Neuronal stem cell (in vitro differentiated cells): Measurements from ENCODE around the gene PET100.
A peak's percentile ranks its signal among the peaks of the same experiment; 100 is the strongest.

Experiments used
- DNase-seq: peaks from one replicate; pipeline ENCODE4 v3.0.0-alpha.2; 2013; ENCODE audit warnings: low spot score
- H2AFZ ChIP-seq: one replicate; pipeline ENCODE4 v1.6.1; 2013; ENCODE audit warnings: mild to moderate bottlenecking, low read length, inconsistent platforms
- H2AK5ac ChIP-seq: 2 replicates; pipeline ENCODE4 v1.6.1; 2013; ENCODE audit warnings: low read depth, mild to moderate bottlenecking, inconsistent platforms, low read length, moderate library complexity, mixed read lengths
- H2BK120ac ChIP-seq: 2 replicates; pipeline ENCODE4 v1.6.1; 2013; ENCODE audit warnings: low read depth, mild to moderate bottlenecking, inconsistent platforms, low read length, moderate library complexity, mixed read lengths
- H2BK12ac ChIP-seq: one replicate; pipeline ENCODE4 v1.6.1; 2013; ENCODE audit warnings: low read length, inconsistent platforms
- H2BK15ac ChIP-seq: 2 replicates; pipeline ENCODE4 v1.6.1; 2013; ENCODE audit warnings: mild to moderate bottlenecking, low read length, inconsistent platforms, mixed read lengths
- H2BK5ac ChIP-seq: one replicate; pipeline ENCODE4 v1.6.1; 2013; ENCODE audit warnings: inconsistent platforms, mild to moderate bottlenecking, low read length, moderate library complexity
- H3K14ac ChIP-seq: one replicate; pipeline ENCODE4 v1.6.1; 2013; ENCODE audit warnings: low read length, inconsistent platforms
- H3K18ac ChIP-seq: 2 replicates; pipeline ENCODE4 v1.6.1; 2013; ENCODE audit warnings: low read length, inconsistent platforms
- H3K23ac ChIP-seq: 2 replicates; pipeline ENCODE4 v1.6.1; 2013; ENCODE audit warnings: low read depth, mild to moderate bottlenecking, mixed read lengths, low read length, inconsistent platforms; ENCODE audit not compliant: poor library complexity
- H3K27ac ChIP-seq: replicated peaks from 3 replicates; pipeline ENCODE4 v1.5.1; 2013; ENCODE audit warnings: low read length, inconsistent platforms
- H3K27me3 ChIP-seq, 3 experiments: 2 replicates each; pipeline ENCODE4 v1.6.1; 2013; ENCODE audit warnings: low read length in 3 of 3, mild to moderate bottlenecking in 2 of 3, inconsistent platforms in 1 of 3, low read depth in 1 of 3, mixed read lengths in 1 of 3, moderate library complexity in 1 of 3; ENCODE audit not compliant: control insufficient read depth in 3 of 3, insufficient read depth in 3 of 3
- H3K36me3 ChIP-seq, 2 donors: replicated peaks in 1 of 2; 2 replicates each; pipeline ENCODE4 v1.6.1; 2013; ENCODE audit warnings: low read length in 2 of 2; ENCODE audit not compliant: control insufficient read depth in 2 of 2, insufficient read depth in 2 of 2
- H3K4ac ChIP-seq: 2 replicates; pipeline ENCODE4 v1.6.1; 2013; ENCODE audit warnings: inconsistent platforms, mild to moderate bottlenecking, low read length, moderate library complexity
- H3K4me1 ChIP-seq, 2 donors: 1 replicate in 1 of 2; 2 replicates in 1 of 2; pipeline ENCODE4 v1.6.1; 2013; ENCODE audit warnings: low read length in 2 of 2, low read depth in 1 of 2; ENCODE audit not compliant: control insufficient read depth in 2 of 2, insufficient read depth in 1 of 2
- H3K4me2 ChIP-seq: one replicate; pipeline ENCODE4 v1.6.1; 2013; ENCODE audit warnings: mild to moderate bottlenecking, low read length, inconsistent platforms; ENCODE audit not compliant: insufficient read depth, poor library complexity, severe bottlenecking
- H3K4me3 ChIP-seq, 2 donors: 2 replicates each; pipeline ENCODE4 v1.5.1; 2013; ENCODE audit warnings: low read length in 2 of 2, mild to moderate bottlenecking in 2 of 2, inconsistent platforms in 1 of 2, moderate library complexity in 1 of 2
- H3K79me1 ChIP-seq: one replicate; pipeline ENCODE4 v1.6.1; 2013; ENCODE audit warnings: low read depth, mild to moderate bottlenecking, inconsistent platforms, low read length, moderate library complexity
- H3K9ac ChIP-seq: one replicate; pipeline ENCODE4 v1.6.1; 2013; ENCODE audit warnings: mild to moderate bottlenecking, low read depth, low read length, inconsistent platforms; ENCODE audit not compliant: poor library complexity
- H3K9me3 ChIP-seq, 2 donors: replicated peaks in 1 of 2; 2 replicates each; pipeline versions ENCODE3 to v1.6.1; 2013; ENCODE audit warnings: low read length in 2 of 2, mild to moderate bottlenecking in 2 of 2, inconsistent platforms in 1 of 2, low read depth in 1 of 2, mixed read lengths in 1 of 2, moderate library complexity in 1 of 2; ENCODE audit not compliant: control insufficient read depth in 2 of 2, insufficient read depth in 1 of 2
- H4K8ac ChIP-seq: one replicate; pipeline ENCODE4 v1.6.1; 2013; ENCODE audit warnings: low read depth, mild to moderate bottlenecking, inconsistent platforms, low read length, moderate library complexity
- H4K91ac ChIP-seq: one replicate; pipeline ENCODE4 v1.6.1; 2013; ENCODE audit warnings: low read length, low read depth, mild to moderate bottlenecking, inconsistent platforms; ENCODE audit not compliant: poor library complexity
- WGBS, 2 donors: extraction: QIAGEN DNeasy Blood & Tissue Kit; methylation state at CpG; one replicate each; pipeline ENCODE4 v1.1.7; 2013; ENCODE audit warnings: missing lambda C conversion rate in 2 of 2, mixed read lengths in 1 of 2; ENCODE audit not compliant: insufficient read length in 2 of 2, insufficient replicate concordance in 1 of 2; ENCODE audit errors: extremely low coverage in 2 of 2; 5-methylcytosine and 5-hydroxymethylcytosine counted together
- small RNA-seq: library from polyadenylated mRNA; stranded (forward); fragments of <200 nt; extraction: miRNeasy Mini kit (QIAGEN cat#:217004); gene quantifications from one replicate; pipeline ENCODE3, GENCODE V24; 2013; ENCODE audit not compliant: insufficient read depth

The PET100 gene

DNA sequence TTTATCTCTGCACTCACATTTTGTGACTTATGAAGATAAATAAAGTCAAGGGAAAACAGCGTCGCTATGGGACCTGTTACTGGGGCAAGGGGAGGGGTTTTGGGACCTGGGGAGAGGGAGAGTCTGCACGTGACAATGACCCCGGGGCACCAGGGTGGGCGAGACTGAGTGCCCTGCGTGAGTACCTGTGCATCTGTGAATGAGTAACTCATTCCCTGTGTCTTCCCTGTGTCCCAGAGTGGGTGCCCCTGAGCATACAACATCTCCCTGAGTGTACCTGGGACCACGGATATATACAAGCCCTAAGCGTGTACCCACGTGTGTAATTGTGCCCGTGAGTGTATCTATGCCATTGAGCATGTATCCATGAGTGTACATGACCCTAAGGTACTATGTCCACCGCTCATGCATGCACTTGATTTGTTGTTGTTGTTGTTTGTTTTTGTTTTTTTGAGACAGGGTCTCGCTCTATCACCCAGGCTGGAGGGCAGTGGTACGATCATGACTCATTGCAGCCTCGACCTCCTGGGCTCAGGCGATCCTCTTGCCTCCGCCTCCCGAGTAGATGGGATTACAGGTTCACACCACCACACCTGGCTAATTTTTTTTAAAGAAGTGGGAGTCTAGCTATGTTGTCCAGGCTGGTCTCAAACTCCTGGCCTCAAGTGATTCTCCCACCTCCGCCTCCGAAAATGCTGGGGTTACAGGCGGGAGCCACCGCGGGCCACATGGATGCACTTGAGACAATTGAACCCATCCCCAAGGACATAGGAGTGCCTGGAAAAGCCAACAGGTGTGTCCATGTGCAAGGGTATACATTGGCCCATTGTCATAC is 50.4 kb downstream of the PET100 start:
- Histone ChIP-seq H3K18ac (peak overlapping the region; percentile 94), H3K27me3 (peaks cover 0 to 11% (median 8%) of the 10 kb centered on the region in 3 experiments), H4K91ac (no peak overlapping the region), H2BK120ac (no peak overlapping the region), H3K27ac (no peak overlapping the region), H2AK5ac (peak overlapping the region; percentile 1), H3K9ac (no peak overlapping the region), H4K8ac (peak overlapping the region; percentile 96), H3K36me3 (peaks cover 13 to 21% of the 10 kb centered on the region in 2 donors), H2BK15ac (peak overlapping the region; percentile 81), H3K4me1 (peaks cover 8 to 9% of the 10 kb centered on the region in 2 donors), H3K4me3 (peak overlapping the region; percentile 49 to 97), H3K9me3 (no peaks in the 10 kb centered on the region), H3K14ac (peak overlapping the region; percentile 82), H2BK12ac (peak overlapping the region; percentile 97), H3K4me2 (peak overlapping the region; percentile 73), H2AFZ (peak overlapping the region; percentile 94), H2BK5ac (peak overlapping the region; percentile 93), H3K79me1 (peaks cover 17% of the 10 kb centered on the region), H3K4ac (no peak overlapping the region), H3K23ac (peak overlapping the region; percentile 89)
- no peak for DNase-seq
- WGBS, 2 donors = no CpG with 5 or more reads among the region's 22 CpGs

- Histone ChIP-seq H2BK5ac (peak within 1 kb of the TSS; percentile 93), H2BK12ac (peak within 1 kb of the TSS; percentile 97), H3K79me1 (peaks cover 17% of the 10 kb centered on the region), H3K9ac (peak within 1 kb of the TSS; percentile 100), H3K27ac (no peak within 1 kb of the TSS), H3K27me3 (peaks cover 0 to 11% (median 8%) of the 10 kb centered on the region in 3 experiments), H2BK15ac (peak within 1 kb of the TSS; percentile 81), H3K4me1 (peaks cover 9 to 10% of the 10 kb centered on the region in 2 donors), H3K14ac (peak within 1 kb of the TSS; percentile 99), H3K9me3 (no peaks in the 10 kb centered on the region), H3K4me3 (peak within 1 kb of the TSS; percentile 97 to 98), H3K23ac (peak within 1 kb of the TSS; percentile 89), H2AFZ (peak within 1 kb of the TSS; percentile 94), H4K8ac (peak within 1 kb of the TSS; percentile 96), H3K18ac (peak within 1 kb of the TSS; percentile 99), H3K4me2 (peak within 1 kb of the TSS; percentile 92), H4K91ac (no peak within 1 kb of the TSS), H2AK5ac (peak within 1 kb of the TSS; percentile 98), H3K36me3 (peaks cover 16 to 21% of the 10 kb centered on the region in 2 donors), H2BK120ac (peak within 1 kb of the TSS; percentile 61), H3K4ac (peak within 1 kb of the TSS; percentile 84)
- DNase-seq = peak; percentile 87
- WGBS, 2 donors = no CpG with 5 or more reads among the region's 79 CpGs
These were observed 51.2 kb downstream of the PET100 start, which contains the start of gene TRAPPC5 for GRCh38 chr19:7680606-7681339. Gene TRAPPC5 (plus strand): TSS chr19:7680833. CDS start chr19:7682254, 1,421 bp downstream.

Small RNAs within 50 kb of the gene (small RNA-seq; reads per million reads assigned to genes)
- gene MIR6792 = 1.2 reads per million
